Peyer's patch (tissue), 4 donors: Measurements from ENCODE around the gene DHX16. TPM values are rescaled to one million over a fixed set of nuclear protein-coding genes. Genes with fewer than 3 reads are reported as not detected.

ENCODE experiments used
- DNase-seq, 3 donors: peaks; one replicate each; pipeline ENCODE4 v3.0.0-alpha.2; 2017 to 2019
- H3K27ac ChIP-seq, 4 donors: fragments of 200-600 bp; sonication (generic); one replicate each; pipeline ENCODE4 v1.5.1; 2016 to 2019
- H3K27me3 ChIP-seq, 2 donors: fragments of 200-600 bp; sonication (generic); one replicate each; pipeline ENCODE4 v1.5.1; 2019
- H3K36me3 ChIP-seq, 3 donors: fragments of 200-600 bp; sonication (generic); one replicate each; pipeline ENCODE4 v1.5.1; 2016 to 2019
- H3K4me1 ChIP-seq, 4 donors: fragments of 200-600 bp; sonication (generic); one replicate each; pipeline ENCODE4 v1.5.1; 2016 to 2019
- H3K4me3 ChIP-seq, 4 donors: fragments of 200-600 bp; sonication (generic); 1 replicate in 3 of 4; 2 replicates in 1 of 4; pipeline ENCODE4 v1.5.1; 2016 to 2019; ENCODE audit warnings: mild to moderate bottlenecking in 1 of 4
- H3K9me3 ChIP-seq, 4 donors: fragments of 200-600 bp; sonication (generic); one replicate each; pipeline ENCODE4 v1.5.1; 2016 to 2019; ENCODE audit warnings: mild to moderate bottlenecking in 1 of 4
- CTCF ChIP-seq, 6 experiments: fragments of 450-650 bp in 4 of 6; fragments of 200-600 bp in 2 of 6; sonication (generic) in 1 of 6; IDR thresholded peaks; one replicate each; pipeline ENCODE4 v1.5.1; 2017 to 2019; ENCODE audit warnings: antibody characterized with exemption in 6 of 6, mild to moderate bottlenecking in 3 of 6, moderate library complexity in 1 of 6
- POLR2A ChIP-seq, 2 donors: fragments of 450-650 bp; IDR thresholded peaks; one replicate each; pipeline ENCODE4 v1.5.1; 2017; ENCODE audit warnings: antibody characterized with exemption in 2 of 2, mild to moderate bottlenecking in 2 of 2, moderate library complexity in 2 of 2
- total RNA-seq, 4 donors: library from RNA; depleted of rRNA; stranded (reverse); fragments of >200 nt; gene quantifications; one replicate each; pipeline ENCODE4 v1.1.0, GENCODE V29; 2016

The DHX16 gene
- total RNA-seq, 4 donors from 2014 or later, result 39.6 to 68.1 (median 58.2) TPM

DNA sequence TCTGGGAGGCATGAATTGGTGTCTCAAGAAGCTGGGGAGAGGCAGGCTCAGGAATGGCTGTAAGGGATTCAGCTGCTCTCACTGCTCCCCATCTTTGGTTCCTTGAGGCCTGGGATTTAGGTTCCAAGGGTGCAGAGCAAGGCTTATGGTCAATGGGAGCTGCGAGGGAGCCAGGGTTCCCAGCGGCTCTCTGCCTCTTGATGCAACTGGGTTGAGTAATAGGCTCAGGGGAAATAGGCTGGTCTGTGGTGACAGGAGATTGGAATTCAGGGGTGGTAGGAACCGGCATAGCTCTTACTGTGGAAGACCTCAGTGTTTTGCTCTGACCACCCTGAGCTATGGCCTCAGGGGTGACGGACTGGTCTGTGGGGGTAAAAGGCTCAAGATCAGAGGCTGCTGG lies 31.0 kb upstream of the DHX16 start:
- H3K9me3 ChIP-seq, result no peaks in the 10 kb centered on the region
- no peak overlapping the region for H3K4me3 ChIP-seq
- no peak for DNase-seq
- H3K27me3 ChIP-seq, result no peaks in the 10 kb centered on the region
- no peak for TF ChIP-seq POLR2A (IDR thresholded peaks at IDR 0.05)
- no peak for TF ChIP-seq CTCF (IDR thresholded peaks at IDR 0.05)
- no peaks in the 10 kb centered on the region for H3K36me3 ChIP-seq
- no peaks in the 10 kb centered on the region for H3K4me1 ChIP-seq
- H3K27ac ChIP-seq, result no peak overlapping the region

GRCh38 chr6:30703011-30703410 lies 30.2 kb upstream of the DHX16 start:
- Histone ChIP-seq H3K27ac (no peak overlapping the region), H3K4me1 (no peaks in the 10 kb centered on the region), H3K9me3 (no peaks in the 10 kb centered on the region), H3K36me3 (no peaks in the 10 kb centered on the region), H3K27me3 (no peaks in the 10 kb centered on the region), H3K4me3 (no peak overlapping the region)
- TF ChIP-seq CTCF (IDR thresholded peaks at IDR 0.05), result no peak
- no peak for TF ChIP-seq POLR2A (IDR thresholded peaks at IDR 0.05)
- no peak for DNase-seq

GRCh38 chr6:30700340-30700739 lies 27.5 kb upstream of the DHX16 start:
- H3K27ac ChIP-seq, result no peak overlapping the region
- no peaks in the 10 kb centered on the region for H3K9me3 ChIP-seq
- no peaks in the 10 kb centered on the region for H3K36me3 ChIP-seq
- H3K27me3 ChIP-seq, result no peaks in the 10 kb centered on the region
- TF ChIP-seq CTCF (IDR thresholded peaks at IDR 0.05) (no peak), POLR2A (IDR thresholded peaks at IDR 0.05) (no peak)
- no peaks in the 10 kb centered on the region for H3K4me1 ChIP-seq
- no peak overlapping the region for H3K4me3 ChIP-seq
- no peak for DNase-seq

DNA sequence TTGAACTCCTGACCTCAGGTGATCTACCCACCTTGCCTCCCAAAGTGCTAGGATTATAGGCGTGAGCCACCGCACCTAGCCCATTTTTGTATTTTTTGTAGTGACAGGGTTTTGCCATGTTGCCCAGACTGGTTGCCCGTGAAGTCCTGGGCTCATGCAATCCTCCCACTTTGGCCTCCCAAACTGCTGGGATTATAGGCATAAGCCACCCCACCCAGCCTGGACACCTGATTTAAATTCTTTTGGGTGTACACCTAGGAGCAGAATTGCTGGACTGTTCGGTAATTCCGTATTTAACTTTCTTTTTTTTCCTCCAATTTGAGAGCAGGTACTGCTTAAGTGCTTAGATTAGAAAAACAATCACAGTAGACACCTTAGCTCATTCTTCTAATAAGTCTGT lies 23.6 kb upstream of the DHX16 start:
- Histone ChIP-seq H3K36me3 (no peaks in the 10 kb centered on the region), H3K27me3 (no peaks in the 10 kb centered on the region), H3K4me3 (no peak overlapping the region), H3K9me3 (no peaks in the 10 kb centered on the region), H3K27ac (no peak overlapping the region), H3K4me1 (peaks cover 0 to 1% (median 0%) of the 10 kb centered on the region in 4 donors)
- no peak for TF ChIP-seq POLR2A (IDR thresholded peaks at IDR 0.05)
- no peak for TF ChIP-seq CTCF (IDR thresholded peaks at IDR 0.05)
- DNase-seq, result no peak

DNA sequence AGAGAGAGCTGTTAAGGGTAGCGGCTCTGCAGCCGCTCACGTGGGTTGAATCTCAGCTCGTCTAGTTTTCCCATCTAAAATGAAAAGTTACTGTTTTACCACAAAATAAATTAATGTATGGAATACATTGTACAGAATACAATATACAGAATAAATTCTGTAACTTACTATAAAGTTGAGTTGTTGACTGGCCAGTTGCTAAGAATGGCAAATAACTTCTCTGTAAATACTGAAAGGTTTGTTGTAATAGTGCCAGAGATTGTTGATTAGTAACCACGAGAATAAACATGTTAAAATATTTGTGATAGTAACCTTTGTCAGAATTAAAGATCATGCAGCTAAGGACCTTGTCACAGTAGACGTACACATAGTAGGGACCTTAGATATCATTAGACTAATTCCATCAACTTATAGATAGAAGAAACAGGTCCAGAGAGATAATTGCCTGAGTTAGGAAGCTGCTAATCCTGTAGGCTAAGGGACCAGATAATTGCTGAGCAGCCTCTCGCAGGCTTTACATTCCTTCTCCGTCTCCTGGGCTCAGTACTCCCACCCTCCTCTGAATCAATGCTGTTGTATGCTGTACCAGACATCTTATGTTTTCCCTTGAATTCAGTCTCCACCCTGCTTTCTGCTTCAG lies 18.5 kb upstream of the DHX16 start:
- Histone ChIP-seq H3K27ac (peak overlapping the region; percentile 51 to 98 (median 88)), H3K4me1 (peaks cover 0 to 36% (median 26%) of the 10 kb centered on the region in 4 donors), H3K36me3 (no peaks in the 10 kb centered on the region), H3K4me3 (peak overlapping the region; percentile 56 to 77 (median 68)), H3K27me3 (no peaks in the 10 kb centered on the region), H3K9me3 (no peaks in the 10 kb centered on the region)
- DNase-seq, result no peak
- no peak for TF ChIP-seq CTCF (IDR thresholded peaks at IDR 0.05)
- TF ChIP-seq POLR2A (IDR thresholded peaks at IDR 0.05), result no peak
